ENCODE results near the gene OR1A1. TPM values are rescaled to one million over a fixed set of nuclear protein-coding genes. Genes with fewer than 3 reads are reported as not detected.

Gene OR1A1
- total and polyA plus RNA-seq, 2 of the 13 experiments (the other 11 are each of a cell fraction or from before 2014, with no cell fraction given): not detected

DNA sequence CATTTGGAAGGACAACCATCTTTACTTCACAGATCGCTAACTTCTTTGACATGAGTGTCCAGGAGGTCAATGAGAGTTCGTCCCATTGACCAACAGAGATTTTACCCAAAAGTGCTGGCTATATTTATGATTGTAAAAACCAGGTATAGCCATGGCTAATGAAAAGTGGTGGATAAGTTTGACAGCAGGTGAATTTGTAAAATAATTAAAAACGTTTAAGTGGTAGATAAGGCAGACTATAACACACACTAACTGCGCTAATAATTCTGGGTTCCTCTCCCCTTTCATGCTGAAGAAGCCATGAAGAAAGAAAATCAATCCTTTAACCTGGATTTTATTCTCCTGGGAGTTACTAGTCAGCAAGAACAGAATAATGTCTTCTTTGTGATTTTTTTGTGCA, 10.2 kb upstream of the OR1A1 start, which contains the start of gene OR1A2:
OR1A2 (plus strand) TSS at position 301 of the 400 bp plus-strand sequence; CDS start at position 301, 0 bp downstream.
- Histone ChIP-seq H3K36me3 (replicated peaks in 1 of 2; ENCODE audit: control insufficient read depth in 1 of 2, insufficient read depth in 2 of 2, low read length in 2 of 2) (no peaks in the 10 kb centered on the region), H3K27ac (ENCODE audit: extremely low read length, insufficient read depth, low read length) (no peak within 1 kb of the TSS), H3K4me2 (ENCODE audit: low read depth, low read length) (no peak within 1 kb of the TSS), H3K79me2 (ENCODE audit: insufficient read depth, low read length) (no peaks in the 10 kb centered on the region), H3K9me3 (ENCODE audit: low read length) (peaks cover 5% of the 10 kb centered on the region; the same call in 1 of the 2 replicates), H3K27me3 (ENCODE audit: control insufficient read depth in 1 of 2, insufficient read depth in 2 of 2, low read length in 2 of 2) (no peaks in the 10 kb centered on the region; a peak in 1 of 5 replicates), H3K9ac (ENCODE audit: insufficient read depth, low read depth, low read length) (no peak within 1 kb of the TSS), H2AFZ (ENCODE audit: low read length) (no peak within 1 kb of the TSS), H3K4me1 (ENCODE audit: insufficient read depth, low read length) (no peaks in the 10 kb centered on the region), H4K20me1 (ENCODE audit: insufficient read depth, low read length) (no peaks in the 10 kb centered on the region), H3K4me3 (replicated peaks in 1 of 3; ENCODE audit: insufficient read depth in 1 of 3, low read depth in 2 of 3, low read length in 3 of 3) (no peak within 1 kb of the TSS)
- in situ Hi-C loops (cut with HindIII; ENCODE audit: extremely low pct_ligation_motif_present, low pct_unique_long_range_greater_than_20kb): no loop called here
- ChIA-PET POLR2A (no interaction called here), CTCF (ENCODE audit: low intra/inter-chr PET ratio, low total read pairs) (no interaction called here)
- BruUV-seq (replicated peaks): no TSS peak
- DNase-seq (ENCODE audit: low spot score): no peak
- TF ChIP-seq, protein P1, sequence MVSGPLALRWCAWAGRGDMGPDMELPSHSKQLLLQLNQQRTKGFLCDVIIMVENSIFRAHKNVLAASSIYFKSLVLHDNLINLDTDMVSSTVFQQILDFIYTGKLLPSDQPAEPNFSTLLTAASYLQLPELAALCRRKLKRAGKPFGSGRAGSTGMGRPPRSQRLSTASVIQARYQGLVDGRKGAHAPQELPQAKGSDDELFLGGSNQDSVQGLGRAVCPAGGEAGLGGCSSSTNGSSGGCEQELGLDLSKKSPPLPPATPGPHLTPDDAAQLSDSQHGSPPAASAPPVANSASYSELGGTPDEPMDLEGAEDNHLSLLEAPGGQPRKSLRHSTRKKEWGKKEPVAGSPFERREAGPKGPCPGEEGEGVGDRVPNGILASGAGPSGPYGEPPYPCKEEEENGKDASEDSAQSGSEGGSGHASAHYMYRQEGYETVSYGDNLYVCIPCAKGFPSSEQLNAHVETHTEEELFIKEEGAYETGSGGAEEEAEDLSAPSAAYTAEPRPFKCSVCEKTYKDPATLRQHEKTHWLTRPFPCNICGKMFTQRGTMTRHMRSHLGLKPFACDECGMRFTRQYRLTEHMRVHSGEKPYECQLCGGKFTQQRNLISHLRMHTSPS (CRISPR knock-in tag; IDR thresholded peaks at IDR 0.05; ENCODE audit: low read depth): no peak
- TF ChIP-seq SRF (IDR thresholded peaks at IDR 0.05; ENCODE audit: low read depth, low read length) (no peak), ZNF83 (CRISPR knock-in tag; IDR thresholded peaks at IDR 0.05; ENCODE audit: borderline replicate concordance) (no peak), ZNF562 (CRISPR knock-in tag; IDR thresholded peaks at IDR 0.05; ENCODE audit: borderline replicate concordance) (no peak), SNRNP70 (IDR thresholded peaks at IDR 0.05; ENCODE audit: low read depth, low read length) (no peak), ZNF367 (CRISPR knock-in tag; IDR thresholded peaks at IDR 0.05; ENCODE audit: borderline replicate concordance) (no peak), ZNF501 (CRISPR knock-in tag; IDR thresholded peaks at IDR 0.05) (no peak), ZMAT3 (CRISPR knock-in tag; conservative IDR thresholded peaks at IDR 0.05) (no peak)
- TF ChIP-seq, protein P2, sequence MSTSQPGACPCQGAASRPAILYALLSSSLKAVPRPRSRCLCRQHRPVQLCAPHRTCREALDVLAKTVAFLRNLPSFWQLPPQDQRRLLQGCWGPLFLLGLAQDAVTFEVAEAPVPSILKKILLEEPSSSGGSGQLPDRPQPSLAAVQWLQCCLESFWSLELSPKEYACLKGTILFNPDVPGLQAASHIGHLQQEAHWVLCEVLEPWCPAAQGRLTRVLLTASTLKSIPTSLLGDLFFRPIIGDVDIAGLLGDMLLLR (CRISPR knock-in tag; IDR thresholded peaks at IDR 0.05): no peak
- FAIRE-seq: no peak
- 17% methylated on average over 4 of the region's 4 CpGs for WGBS (ENCODE audit: low lambda C conversion rate)
- ATAC-seq: no peak
- intact Hi-C loops (cut with micrococcal nuclease; ENCODE audit: unreplicated experiment): no loop called here
